ENCODE measurements around the gene RAB8A.

- no peak for TF ChIP-seq FOXA1 (IDR thresholded peaks at IDR 0.05)
- TF ChIP-seq FOXK2 (IDR thresholded peaks at IDR 0.05), result no peak
- TF ChIP-seq FOXM1 (IDR thresholded peaks at IDR 0.05; ENCODE audit: borderline replicate concordance), result no peak
- TF ChIP-seq ARNT (IDR thresholded peaks at IDR 0.05), result no peak
- TF ChIP-seq L3MBTL2 (conservative IDR thresholded peaks at IDR 0.05), result no peak
- TF ChIP-seq, protein P1, sequence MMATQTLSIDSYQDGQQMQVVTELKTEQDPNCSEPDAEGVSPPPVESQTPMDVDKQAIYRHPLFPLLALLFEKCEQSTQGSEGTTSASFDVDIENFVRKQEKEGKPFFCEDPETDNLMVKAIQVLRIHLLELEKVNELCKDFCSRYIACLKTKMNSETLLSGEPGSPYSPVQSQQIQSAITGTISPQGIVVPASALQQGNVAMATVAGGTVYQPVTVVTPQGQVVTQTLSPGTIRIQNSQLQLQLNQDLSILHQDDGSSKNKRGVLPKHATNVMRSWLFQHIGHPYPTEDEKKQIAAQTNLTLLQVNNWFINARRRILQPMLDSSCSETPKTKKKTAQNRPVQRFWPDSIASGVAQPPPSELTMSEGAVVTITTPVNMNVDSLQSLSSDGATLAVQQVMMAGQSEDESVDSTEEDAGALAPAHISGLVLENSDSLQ (IDR thresholded peaks at IDR 0.05), result no peak
- no peak for TF ChIP-seq TARDBP (IDR thresholded peaks at IDR 0.05)
- TF ChIP-seq SUZ12 (IDR thresholded peaks at IDR 0.05), result no peak
- no peak for TF ChIP-seq NFRKB (IDR thresholded peaks at IDR 0.05)
Observed at GRCh38 chr19:16142032-16142580, 30.4 kb downstream of the RAB8A start.

All from HEK293T (cell line).